ENCODE measurements around the gene TTC21A.

The TTC21A gene

GRCh38 chr3:39183211-39184080, 76.0 kb downstream of the TTC21A start:
- no peak for ATAC-seq

DNA sequence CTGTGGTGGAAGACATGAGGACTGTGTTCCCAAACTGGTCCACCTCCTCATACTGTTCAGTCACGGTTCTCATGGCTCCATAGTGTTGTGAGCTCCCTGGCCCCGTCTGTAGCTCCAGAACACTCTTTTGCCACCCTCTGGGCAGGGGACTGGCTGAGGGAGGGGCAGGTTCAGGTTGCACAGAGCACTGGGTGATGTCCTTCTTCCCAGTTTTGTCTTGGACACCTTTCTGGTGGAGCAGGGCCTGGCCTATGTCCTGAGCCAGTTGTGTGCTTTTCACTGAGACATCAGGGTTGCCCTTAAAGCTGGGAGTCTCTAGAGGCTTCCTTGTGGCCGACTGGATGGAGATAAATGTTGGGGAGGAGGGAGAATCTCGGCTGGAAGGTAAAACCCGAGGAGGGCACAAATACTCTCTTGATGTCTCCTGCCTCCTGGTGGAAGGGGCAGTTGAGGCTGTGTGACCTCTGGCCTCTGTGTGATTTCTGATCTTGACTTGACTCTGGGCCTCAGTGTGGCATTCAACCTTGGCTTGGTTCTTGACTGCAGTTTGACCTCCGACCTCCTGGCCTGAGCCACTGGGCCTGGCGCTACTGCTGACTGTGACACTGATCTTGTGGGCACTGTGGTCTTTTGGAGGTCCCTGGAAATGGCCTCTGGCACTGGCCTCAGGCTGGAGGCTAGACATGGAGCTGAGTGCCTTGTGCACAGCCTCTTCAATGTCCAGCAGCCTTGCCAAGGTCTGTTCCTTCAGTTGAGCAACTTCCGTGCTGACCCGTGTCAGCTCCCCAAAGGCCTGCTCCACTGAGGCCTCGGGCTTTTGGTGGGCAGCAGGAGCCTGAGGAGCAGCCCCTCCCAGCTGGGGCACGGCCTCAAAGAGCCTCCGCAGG, 76.8 kb downstream of the TTC21A start:
- ATAC-seq = no peak

DNA sequence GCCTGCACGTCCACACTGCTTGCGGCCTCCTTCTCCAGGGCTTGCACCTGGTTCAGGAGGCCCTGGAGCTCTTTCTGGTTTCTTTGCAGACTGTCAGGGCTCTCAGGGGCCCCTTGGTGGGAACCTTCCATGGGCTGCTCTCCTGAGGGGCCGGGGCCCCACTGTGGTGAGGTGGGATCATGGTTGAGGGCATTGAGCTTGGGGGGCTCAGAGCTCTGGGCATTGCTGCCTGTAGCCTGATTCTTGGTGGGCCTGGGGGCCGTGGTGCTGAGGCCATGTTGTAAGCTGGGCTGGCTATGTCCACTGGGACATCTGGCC, 77.4 kb downstream of the TTC21A start:
- no peak for ATAC-seq

- no peak for ATAC-seq
Observed at GRCh38 chr3:39185326-39185958, 78.0 kb downstream of the TTC21A start.

DNA sequence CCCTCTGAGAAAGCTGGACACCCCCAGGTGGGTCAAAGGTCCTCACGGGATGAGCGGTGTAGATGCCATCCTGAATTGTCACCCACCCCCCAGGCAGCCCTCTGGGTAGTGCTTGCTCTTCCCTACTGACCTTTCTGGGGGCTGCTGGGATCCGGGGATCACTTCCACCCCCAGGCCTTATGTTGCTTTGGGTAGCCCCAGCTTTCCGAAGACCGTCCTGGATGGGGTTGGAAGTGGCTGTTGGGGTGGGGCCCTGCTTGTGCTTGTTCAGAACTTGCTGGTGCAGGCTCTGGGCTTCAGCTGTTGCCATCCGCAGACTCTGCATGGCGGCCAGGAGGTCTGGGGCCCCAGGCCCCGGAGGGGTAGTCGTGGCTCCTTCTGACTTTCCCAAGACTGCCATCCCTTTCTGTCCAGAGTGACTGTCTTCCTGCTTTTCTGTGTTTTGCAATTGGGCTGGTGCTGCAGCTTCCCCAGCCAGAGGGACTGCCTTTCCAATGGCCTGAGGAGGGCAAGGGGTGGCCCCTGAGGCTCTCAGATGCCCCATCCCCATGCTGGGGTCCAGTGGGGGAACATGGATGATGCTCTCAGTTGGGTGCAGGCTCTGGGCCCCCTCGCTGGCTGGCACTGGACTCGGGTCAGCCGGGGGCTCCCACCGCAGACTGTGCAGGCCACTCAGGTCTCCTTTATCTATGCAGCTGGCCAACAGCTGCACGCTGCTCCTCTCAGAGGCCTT, 78.6 kb downstream of the TTC21A start:
- ATAC-seq = no peak

DNA sequence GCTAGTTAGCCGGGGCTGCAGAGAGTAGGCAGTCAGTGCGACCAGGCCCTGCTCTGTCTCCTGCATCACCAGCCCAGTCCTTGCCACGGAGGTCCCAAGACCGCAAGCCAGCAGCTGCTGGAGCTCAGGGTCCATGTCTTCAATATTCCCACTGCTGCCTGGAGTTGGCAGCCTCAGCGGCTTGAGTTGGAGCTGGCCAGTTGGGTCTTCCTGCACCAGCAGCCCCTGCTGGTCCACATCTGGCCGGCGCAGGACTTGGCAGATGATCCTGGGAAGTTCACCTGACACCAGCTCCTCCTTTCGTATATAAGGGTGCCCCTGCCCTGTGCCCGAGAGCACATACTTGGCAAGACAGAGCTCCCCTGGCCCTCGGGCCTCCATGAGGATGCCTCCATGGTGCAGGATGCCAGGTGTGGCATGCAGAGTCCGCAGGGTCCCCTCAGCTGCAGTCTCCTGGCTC, 79.2 kb downstream of the TTC21A start:
- no peak for ATAC-seq

- ATAC-seq = no peak
Observed at GRCh38 chr3:39187372-39188155, 80.1 kb downstream of the TTC21A start.

All from activated CD4-positive, CD25-positive, alpha-beta regulatory T cell treated with anti-CD3 and anti-CD28 coated beads, Interleukin-2, amount 50 U/mL, for 24 hours (primary cell).